Non-pigmented ciliary epithelial cell (primary cell): ENCODE results near the gene TIE1.

Source experiments
- DNase-seq: peaks from one replicate; pipeline ENCODE4 v3.0.0-alpha.2; 2010; ENCODE audit warnings: low read depth

TIE1 gene

GRCh38 chr1:43300378-43301094, at the start of gene TIE1:
TIE1 (plus strand) TSS chr1:43300982; CDS start chr1:43301072, 90 bp downstream.
- no peak for DNase-seq

- no peak for DNase-seq
Observed at GRCh38 chr1:43251024-43251423, 49.8 kb upstream of the TIE1 start.

DNA sequence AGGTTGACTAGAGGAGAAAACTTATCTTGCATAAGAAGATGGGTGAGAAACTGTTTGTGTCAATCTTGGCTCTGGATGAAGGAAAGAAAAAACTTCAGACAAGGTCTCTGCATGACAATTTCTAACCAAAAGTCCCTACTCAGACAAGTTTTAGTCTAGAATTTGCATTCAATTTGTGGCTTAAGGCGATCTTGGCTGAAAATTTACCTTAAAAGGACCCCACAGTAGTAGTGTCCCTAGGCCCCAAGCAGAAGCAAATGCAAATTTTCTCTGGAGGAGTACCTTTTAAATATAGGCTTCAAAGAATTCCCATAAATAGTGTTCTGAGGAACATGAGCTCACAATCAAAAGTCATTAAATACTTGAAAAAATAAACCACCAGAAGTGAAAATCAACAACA, 48.6 kb upstream of the TIE1 start:
- no peak for DNase-seq

DNA sequence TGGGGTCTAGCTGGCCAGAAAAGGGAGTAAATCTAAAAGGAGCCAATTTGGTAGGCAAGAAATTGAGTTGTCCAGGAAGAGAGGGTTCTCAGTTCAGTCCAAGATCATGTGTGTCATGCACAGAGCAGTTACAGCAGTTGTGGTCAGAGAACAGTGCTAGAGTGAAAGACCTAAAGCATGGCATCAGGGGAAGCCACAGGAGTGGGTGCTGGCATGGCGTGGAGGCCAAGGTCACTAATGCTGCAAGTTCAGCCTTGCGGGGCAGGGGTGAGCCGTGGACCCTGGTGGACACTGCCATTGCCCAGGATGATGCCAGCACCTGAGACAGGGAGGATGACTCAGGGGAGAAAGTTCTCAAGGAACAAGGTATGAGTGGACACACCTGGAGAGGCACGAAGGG, 47.6 kb upstream of the TIE1 start:
- no peak for DNase-seq

DNA sequence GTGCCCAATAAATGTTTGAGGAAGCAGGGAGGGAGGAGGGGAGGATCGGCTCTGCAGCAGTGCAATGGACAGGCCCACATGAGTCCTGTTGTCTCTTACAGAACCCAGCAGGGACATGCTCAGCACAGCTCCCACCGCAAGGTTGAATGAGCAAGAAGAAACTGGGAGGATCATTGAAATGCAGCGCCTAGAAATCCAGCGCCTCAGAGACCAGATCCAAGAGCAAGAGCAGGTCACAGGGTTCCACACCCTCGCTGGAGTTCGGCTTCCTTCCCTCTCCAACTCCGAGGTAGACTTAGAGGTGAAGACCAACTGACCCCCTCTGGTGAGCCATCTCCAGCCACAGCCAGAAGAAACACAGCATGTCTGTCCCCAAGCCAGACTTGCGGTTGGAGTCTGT, 46.9 kb upstream of the TIE1 start:
- DNase-seq = no peak

DNA sequence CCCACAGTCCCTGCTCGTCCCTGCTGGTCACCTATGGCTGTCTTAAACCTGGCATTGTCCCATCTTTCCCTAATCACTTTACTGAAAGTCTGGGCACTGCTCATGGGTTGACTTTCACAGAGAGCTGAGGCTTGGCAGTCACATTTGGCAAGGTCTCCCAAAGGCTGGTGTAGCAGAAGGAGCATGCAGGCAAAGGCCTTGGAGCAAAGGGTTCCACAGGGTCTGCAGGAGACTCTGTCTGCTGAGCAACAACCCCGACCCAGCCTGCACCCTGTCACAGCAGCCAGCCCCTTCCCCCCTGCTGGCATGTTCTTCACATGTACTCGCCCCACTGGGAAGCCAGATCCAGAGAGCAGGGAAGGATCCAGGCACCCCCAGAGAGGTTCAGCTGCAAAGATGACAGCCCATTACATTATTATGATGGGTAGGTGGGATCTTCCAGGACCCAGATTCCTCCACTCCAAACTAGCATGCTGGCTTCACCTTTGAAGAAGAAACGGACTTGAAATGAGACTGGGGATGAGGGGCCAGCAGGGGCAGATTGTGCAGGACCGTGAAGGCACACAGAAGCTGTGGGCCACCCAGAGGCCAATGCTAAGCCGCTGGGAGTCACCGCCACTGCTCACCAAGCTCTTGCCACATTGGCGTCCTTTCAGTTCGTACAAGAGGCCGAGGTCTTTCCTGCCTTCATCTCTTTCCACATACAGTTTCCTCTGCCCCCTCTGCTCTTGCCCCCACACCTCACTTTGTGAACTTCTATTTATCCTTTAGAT, 45.2 kb upstream of the TIE1 start:
- no peak for DNase-seq

DNA sequence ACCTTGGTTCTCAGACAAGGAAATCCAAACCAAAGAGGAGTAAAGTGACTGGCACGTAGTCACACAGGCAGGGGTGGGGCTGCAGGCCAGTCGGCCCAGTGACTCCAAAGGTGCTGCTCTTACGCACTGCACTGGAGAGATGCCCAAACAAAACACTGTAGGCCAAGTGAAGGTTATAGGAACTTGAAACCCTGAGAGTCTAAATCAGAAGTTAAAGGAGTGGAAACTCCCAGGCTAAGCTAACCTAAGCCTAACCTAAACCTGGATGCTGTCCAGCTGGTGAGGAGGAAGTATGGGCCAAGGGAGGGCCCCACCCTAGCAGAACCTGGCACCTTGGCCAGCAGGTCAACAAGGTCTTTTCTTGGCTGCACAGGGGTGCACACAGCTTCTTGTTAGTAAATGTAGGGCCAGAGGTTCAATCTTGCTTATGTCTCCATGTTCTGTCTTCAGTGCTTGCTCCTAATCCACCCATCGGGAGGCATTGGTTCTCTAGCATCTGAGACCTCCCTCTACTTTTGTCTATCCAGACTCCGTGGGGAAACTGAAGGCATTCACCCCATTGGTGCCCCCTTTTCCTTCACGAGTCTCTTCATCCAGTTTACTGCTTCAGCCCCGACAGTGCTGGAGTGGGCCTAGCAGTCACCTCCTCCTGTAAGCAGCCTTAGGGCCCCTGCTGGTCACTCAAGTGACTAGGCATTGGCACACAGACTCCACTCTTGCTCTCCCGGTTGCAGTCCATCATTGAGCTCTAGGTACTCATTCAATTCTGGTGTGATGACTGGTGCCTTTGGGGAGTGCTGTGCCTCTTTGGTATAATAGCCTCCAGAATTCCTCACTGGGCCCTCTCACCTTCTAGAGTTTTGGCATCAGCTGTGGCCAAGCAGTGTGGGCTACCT, 43.9 kb upstream of the TIE1 start:
- DNase-seq = no peak

- DNase-seq = no peak
Observed at GRCh38 chr1:43258370-43258769, 42.4 kb upstream of the TIE1 start.

- DNase-seq = no peak
Observed at GRCh38 chr1:43265431-43265830, 35.4 kb upstream of the TIE1 start.

GRCh38 chr1:43266881-43267280, 33.9 kb upstream of the TIE1 start:
- no peak for DNase-seq

- peak; percentile 53 for DNase-seq
Observed at GRCh38 chr1:43267291-43267805, 33.4 kb upstream of the TIE1 start.

DNA sequence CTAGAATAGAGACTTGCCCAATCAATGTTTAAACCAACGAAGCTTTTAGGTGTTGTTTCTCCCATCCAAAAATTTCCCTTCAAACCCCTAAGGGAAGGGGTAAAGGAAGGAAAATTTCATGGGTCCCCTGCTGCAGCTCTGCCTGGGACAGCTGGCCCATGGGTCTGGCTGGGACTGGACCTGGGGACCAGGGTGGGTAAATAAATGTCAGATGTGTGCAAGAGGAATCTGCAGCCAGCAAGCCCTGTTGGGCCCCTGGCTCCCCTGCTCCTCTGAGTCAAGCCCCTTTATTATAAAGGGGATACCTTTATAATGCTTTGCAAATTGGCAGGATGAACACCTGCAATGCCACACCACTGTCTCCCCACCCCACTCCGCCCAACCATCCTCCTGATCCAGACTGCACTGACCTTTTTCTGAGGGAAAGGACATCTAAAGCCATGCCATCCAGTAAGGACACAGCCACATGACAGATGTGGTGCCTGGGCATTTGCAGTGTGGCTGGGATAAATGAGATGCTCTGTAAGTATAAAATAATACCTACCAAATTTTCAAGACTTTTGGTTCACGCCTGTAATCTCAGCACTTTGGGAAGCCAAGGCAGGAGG, 32.9 kb upstream of the TIE1 start:
- no peak for DNase-seq

DNA sequence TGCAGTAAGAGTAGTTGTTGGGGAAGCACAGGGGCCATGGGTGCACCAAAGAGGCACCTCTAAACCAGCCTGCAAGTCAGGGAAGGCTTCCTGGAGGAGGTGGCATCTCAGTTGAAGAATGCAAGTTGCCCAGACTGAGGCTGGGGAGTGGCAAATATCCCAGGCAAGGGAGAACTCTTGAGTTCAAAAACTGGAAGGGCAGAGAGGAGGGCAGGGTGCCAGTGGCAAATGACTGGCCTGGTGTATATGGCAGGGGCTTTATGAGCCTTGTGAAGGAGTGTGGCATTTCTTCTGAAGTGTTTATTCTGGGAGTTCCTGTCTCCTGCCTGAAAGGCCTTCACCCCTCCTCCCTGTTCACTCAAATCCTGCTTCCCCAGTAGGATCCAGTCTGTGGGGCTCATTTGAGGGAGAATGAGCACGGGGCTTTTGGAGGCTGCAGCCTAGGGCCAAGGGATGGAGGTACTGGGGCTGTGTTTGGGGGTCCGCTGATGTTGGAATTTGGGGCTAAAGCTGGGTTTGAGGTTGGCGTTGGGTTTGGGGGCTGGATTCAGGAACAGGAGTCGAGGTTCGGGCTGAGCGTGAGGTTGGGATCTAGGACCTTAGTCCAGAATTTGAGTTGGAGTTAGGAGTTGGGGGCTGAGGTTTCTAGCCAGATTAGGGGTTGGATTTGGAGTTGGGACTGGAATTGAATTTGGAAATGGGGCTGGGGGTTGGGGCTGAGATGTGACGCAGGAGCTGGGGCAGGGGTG, 31.0 kb upstream of the TIE1 start, which contains the start of gene TMEM125:
Gene TMEM125 (plus strand): TSS at position 357 of the 749 bp plus-strand sequence. CDS start 2,740 bp downstream, outside the sequence.
- DNase-seq = no peak

DNA sequence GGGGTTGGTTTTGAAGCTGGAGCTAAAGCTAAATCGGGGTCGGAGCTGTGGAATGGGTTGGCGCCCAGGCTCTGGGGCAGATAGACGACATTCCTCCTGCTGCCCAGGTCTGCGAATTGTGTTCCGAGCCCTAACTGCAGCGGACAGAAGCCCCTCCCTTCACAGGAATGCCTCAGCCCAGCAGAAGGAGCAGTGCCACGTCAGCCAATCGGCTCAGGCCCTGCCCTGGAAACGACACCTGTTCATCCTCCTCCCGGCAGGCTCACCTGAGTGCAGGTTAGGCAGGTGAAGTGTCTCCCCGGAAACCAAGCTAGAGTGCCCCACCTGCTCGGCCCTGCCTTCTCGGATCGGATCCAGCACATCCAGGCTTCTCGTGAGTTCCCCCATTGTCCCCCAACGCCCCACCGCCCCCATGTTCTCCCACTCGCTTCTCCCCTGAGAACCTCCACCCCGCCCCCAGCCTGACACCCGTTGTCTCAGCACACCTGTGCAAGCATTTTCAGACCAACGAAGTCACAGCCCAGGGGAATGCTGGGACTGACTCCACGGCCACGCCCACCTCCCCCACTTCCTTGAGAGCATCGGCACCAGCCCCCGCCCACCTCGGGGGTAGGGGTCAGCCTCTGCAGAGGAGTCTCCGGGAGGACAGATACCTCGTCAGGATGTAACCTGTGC, 30.2 kb upstream of the TIE1 start:
- DNase-seq = no peak

DNA sequence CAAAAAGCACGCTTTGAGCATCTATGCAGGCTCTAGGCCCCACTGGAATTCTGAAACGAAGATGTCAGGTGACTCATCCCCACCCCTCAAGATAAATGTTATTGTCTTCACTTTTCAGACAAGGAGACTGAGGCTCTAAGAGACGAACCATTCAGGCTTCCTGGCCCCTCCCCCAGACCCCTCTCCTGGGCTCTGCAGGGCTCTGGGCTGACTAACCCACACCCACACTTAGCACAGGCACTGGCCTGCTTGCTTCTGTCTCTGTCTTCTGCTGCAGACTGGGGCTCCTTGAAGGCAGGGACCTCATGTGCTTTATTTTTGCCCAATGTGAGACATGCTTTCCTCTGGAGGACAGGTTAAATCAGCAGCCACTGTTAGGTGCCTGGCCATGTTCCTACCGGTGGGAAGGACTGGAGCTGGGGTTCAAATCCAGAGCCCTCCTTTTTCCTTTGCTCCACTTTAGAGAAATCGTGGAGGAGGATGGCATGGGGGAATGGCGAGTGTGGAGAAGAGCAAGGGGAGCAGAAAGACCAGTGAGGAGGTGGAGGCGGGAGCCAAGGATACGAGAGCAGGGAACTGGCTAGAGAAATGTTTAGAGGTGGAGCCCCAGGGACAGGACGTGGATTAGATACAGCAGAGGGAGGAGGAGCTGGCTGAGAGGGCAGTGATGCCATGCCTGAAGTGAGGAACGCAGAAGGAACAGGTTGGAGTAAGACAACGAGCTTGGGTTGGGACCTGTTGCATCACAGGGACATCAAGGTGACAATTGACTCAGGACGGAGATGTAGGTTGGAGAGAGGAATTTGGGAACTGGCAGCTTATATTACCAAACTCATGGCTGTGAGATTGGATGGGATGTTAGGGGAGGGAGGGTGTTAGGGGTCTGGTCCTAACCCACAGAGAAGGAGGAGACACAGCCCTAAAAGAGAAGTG, 29.3 kb upstream of the TIE1 start:
- no peak for DNase-seq

- no peak for DNase-seq
Observed at GRCh38 chr1:43272161-43272560, 28.6 kb upstream of the TIE1 start.

DNA sequence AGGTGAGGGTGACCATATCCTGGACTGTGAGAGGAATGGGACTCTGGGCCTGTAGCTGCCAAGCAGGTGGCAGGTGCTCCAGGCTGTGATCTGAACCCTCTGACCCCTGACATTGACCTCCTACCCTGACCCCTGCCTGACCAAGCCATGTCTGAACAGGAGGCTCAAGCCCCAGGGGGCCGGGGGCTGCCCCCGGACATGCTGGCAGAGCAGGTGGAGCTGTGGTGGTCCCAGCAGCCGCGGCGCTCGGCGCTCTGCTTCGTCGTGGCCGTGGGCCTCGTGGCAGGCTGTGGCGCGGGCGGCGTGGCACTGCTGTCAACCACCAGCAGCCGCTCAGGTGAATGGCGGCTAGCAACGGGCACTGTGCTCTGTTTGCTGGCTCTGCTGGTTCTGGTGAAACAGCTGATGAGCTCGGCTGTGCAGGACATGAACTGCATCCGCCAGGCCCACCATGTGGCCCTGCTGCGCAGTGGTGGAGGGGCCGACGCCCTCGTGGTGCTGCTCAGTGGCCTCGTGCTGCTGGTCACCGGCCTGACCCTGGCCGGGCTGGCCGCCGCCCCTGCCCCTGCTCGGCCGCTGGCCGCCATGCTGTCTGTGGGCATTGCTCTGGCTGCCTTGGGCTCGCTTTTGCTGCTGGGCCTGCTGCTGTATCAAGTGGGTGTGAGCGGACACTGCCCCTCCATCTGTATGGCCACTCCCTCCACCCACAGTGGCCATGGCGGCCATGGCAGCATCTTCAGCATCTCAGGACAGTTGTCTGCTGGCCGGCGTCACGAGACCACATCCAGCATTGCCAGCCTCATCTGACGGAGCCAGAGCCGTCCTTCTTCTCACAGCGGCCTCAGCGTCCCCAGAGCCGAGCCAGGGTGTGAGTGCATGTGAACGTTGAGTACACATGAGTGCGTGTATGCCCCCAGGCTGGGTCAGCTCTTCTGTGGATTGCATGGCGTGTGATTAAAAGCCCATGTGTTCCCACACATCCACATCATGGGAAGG, 27.9 kb upstream of the TIE1 start:
- DNase-seq = no peak

DNA sequence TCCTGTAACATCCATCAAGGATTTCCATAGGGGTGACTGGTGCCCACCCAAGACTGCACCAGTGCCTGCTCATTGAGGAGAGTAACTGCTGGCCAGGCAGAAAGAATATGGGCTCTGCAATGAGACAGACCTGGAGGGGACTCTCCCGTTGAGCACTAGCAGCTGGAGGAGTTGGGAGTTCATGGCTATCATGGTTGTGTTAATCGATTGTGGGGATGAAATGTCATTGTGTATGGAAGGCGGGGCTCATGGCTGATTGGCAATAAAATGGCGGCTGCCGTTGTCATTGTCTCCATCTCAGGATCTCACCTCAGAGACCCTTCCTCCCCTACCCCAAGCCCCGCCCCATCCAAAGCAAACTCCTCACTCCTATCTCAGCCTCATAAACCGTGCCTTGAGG, 27.1 kb upstream of the TIE1 start:
- no peak for DNase-seq
